Islet precursor cell (in vitro differentiated cells): ENCODE results near the gene VIPR1.

ENCODE experiments used
- DNase-seq: peaks from one replicate; pipeline ENCODE4 v3.0.0-alpha.2; 2018

Gene VIPR1

GRCh38 chr3:42493798-42494151, 8.7 kb upstream of the VIPR1 start:
- DNase-seq: peak; percentile 50

- peak; percentile 36 for DNase-seq
Observed at GRCh38 chr3:42495393-42495792, 7.0 kb upstream of the VIPR1 start.

- peak; percentile 94 for DNase-seq
Observed at GRCh38 chr3:42497009-42497731, 5.3 kb upstream of the VIPR1 start.

- DNase-seq: peak; percentile 58
Observed at GRCh38 chr3:42498034-42498433, 4.4 kb upstream of the VIPR1 start.

DNA sequence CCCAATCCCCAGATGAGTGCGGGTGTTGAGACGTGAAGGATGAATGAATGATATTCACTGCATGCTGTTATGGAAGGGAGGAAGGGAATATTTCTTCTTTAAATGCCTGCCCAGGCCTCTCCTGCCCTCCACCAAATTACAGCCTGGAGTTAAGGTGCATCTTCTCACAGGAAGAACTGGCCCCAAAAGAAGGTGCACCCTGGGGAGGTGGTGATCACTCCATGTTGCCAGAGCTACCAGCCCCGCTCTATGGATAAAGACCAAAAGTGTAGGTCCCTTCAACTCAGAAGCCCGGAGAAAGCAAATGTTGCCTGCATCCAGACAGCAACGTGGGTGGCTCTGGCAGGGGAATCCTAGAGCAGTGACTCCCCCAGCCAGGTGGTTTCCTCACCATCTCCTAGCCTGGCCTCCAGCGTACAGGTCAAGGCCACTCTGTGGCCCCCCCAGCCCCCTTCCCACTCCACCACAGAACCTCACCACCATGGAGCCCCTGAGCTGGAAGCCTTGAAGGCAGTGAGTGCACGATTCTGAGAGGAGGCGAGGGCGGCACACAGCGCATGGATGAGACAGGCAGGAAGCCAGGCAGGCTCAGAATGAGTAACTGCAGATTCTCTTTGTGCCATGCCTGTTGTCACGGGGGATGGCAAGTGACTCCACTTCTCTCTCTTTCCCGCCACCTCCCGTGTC, 3.5 kb upstream of the VIPR1 start:
- peak; percentile 61 for DNase-seq

- DNase-seq: peak; percentile 43
Observed at GRCh38 chr3:42499478-42499871, 3.0 kb upstream of the VIPR1 start.

- DNase-seq: peak; percentile 53
Observed at GRCh38 chr3:42500091-42500490, 2.4 kb upstream of the VIPR1 start.

- DNase-seq: no peak
Observed at GRCh38 chr3:42500909-42501308, 1.5 kb upstream of the VIPR1 start.

DNA sequence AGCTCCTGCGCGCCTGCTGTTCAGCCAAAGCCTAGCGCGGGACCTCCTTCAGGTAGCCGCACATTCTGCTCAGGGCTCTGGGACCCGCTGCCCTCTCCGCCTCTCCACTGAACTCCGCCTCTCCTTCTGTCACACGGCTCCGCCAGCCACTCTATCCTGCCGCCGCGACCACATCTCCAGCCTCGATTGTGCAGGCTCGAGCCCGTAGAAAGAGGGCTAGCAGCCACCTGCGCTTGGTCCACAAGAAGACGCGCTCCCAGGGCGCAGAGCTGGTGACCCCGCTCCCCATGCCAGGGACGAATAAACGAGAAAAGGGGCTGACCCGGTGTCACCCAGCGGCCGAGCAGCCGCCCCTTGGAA, 1.1 kb upstream of the VIPR1 start:
- peak; percentile 72 for DNase-seq

- DNase-seq: peak; percentile 84
Observed at GRCh38 chr3:42501681-42502428, 588 bp upstream of the VIPR1 start.

DNA sequence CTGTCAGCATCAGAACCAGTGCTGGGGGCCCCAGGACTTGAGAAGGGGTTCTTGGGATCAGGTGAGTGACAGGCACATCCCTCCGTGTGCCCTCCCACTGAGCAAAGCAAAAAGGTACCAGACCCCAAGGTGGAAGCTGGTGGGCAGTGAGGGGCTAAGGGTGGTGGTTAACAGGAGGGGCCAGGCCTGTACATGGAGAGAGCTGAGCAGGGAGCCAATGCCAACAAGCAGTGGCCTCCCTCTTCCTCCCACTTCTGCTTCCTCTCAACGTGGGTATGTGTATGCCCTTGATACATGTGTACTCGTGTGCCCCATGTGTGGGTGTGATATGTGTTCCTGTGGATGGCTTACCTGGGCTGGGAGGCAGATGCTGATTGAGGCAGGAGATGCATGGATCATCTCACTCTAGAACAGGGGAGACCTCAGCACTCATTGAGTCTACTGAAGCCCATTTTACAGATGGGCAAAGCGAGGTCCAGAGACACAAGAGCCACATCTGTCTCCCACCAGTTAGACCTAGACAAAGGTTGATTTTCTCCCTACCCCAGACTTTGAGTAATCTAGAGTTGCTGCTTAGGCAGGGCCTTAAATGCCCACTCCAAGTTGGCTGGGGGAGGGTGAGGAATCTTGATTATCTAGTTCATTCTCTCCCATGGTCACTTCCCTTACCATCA, 945 bp downstream of the VIPR1 start:
- DNase-seq: peak; percentile 27

DNA sequence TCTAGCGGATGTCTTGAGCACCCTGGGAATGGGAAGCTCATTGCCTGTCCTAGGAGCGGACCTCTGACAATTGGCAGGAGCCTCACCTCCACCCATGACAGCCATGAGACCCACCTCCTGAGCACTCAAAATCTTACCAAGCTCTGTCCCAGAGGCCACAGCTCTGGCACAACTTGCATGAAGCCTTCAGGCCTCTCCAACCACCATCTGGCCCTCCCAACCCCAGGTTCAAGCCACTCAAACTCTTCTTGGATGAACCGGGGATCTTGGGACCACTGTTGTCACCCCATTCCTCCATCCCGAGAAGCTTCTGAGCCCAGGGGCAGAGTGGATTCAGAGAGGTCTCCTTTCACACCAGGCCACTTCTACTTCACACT, 1.5 kb downstream of the VIPR1 start:
- peak; percentile 44 for DNase-seq

GRCh38 chr3:42504334-42505127, 2.1 kb downstream of the VIPR1 start:
- peak; percentile 40 for DNase-seq

DNA sequence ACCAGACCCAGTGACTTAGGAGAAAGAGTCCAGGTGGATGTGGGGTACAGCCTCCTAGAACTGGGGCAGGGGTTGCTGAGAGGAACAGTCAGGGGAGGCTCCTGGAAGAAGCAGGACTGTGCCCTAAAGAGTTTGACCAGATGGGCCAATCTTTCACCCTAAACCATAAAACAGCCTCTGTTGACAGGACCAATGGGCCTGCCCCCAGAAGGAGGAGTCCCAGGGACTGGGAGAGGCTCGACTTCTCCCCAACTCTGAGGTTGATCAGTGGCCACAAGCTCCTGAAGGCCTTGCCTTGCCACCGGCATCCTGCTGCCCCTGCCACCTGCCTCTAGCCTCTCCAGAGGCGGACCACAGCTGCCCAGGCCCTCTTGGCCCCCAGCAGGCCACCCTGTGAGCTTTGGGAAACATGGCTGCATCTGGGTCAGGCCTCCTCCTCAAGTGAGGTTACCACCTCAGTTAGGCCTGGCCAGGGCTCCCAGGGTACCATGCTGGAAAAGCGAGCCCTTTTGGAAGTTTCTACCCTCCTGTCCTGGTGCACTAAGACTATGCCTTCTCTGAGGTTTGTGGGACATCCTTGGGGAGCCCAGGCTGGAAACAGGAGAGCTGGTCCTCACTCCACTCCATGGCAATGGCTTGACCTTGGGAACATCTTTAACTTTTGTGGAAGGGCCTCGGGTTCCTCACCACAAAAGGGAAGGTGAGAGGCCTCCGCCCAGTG, 2.8 kb downstream of the VIPR1 start:
- DNase-seq: peak; percentile 48

DNA sequence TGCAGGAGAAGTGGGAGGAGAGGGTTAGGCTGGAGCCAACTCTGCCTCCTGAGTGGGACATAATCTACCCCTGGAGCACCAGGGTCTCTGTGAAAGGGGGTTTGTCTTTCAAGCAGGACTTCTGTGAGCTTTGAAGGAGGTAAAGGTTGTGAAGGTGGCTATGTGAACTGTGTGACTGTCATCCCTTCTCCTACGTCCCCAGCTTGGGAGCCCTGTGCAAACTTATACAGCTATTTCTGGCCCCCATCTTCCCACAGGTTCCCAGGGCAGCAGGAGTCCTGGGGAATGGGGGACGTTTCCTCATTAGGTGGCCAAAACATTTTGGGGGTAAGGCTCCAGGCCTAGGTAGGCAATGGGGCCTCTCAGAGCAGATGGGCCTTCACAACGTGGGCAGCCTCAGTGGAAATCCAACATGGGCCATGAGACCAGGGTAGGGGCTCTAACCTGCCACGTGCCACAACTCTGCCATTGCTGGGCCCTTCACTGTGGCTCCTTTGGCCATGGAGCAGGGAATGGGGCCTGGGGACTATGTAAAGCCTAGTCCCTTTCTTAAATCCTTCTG, 3.5 kb downstream of the VIPR1 start:
- DNase-seq: peak; percentile 41

DNA sequence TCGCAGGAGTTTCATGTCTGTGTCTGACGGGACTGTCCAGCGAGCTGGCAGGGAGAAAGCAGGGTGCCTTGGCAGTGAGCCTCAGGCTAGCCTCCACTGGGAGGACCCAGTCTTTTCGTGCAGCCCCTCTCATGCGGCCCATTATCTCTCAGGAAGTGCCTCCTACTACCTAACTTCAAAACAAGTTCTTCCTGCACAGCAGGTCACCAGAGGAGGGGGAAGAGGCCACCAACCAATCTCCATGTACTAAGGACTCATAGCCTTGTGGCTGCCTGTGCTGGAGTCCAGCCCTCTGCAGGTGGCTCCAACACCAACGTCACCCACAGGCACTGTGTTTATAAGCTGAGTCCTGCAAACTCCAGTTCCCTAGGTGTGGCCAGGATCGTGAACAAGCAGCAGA, 4.8 kb downstream of the VIPR1 start:
- peak; percentile 81 for DNase-seq

DNA sequence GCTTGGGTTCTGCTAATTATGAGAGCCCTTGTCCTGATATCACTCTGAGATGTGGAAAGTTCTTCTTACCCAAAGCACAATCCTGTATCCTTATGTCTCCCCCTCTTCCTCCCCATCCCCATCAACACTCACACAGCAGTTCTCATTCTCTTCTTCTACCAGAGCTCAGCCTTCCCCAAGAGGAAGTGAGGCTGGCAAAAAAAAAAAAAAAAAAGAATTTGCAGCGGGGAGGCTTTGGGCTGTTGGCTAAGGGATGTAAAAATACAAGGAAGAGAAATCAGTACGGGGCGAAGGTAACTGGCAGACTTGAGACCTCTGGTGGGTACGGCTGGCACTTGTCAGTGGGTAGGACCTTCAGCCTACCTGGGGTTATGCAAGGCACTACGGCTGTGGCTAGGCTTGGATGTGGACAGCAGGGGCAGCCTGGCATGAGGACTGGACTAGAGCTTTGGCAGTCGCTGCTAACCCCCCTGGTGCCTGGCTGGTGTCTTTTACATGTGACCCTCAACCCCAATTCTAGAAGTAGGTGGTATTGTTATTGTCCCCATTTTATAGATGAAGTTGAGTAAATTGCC, 5.4 kb downstream of the VIPR1 start:
- peak; percentile 37 for DNase-seq

DNA sequence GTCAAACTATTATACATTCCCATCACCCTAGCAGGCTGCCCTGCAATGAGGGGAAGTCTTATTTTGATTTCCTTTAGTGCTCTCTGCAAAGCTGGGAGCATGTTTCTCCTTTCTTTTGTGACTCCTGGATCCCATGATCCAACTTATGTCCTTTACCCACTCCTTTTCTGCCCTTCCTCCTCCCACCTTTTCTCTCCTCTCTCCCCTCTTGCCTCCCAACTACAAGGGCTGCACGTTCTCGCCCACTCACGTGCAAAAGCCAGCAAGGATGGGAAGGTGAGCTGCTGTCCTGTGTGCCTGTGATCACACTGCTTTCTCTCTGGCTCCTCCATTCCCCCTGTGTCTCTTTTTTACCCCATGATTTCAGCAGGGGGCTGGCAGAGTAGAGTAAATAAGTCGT, 6.1 kb downstream of the VIPR1 start:
- peak; percentile 30 for DNase-seq

GRCh38 chr3:42509111-42509510, 6.7 kb downstream of the VIPR1 start:
- DNase-seq: no peak

- no peak for DNase-seq
Observed at GRCh38 chr3:42510325-42510724, 7.9 kb downstream of the VIPR1 start.

GRCh38 chr3:42511201-42511600, 8.8 kb downstream of the VIPR1 start:
- DNase-seq: no peak
